GM19193 (cell line): ENCODE measurements around the gene C1QL2.

Experiments used
- POLR2A ChIP-seq: IDR thresholded peaks from 4 replicates; pipeline ENCODE4 v1.6.1; 2011; ENCODE audit not compliant: insufficient read depth, insufficient read length; ENCODE audit errors: extremely low read depth

C1QL2 gene

GRCh38 chr2:119190321-119191111 lies 32.0 kb upstream of the C1QL2 start:
- no peak for TF ChIP-seq POLR2A

DNA sequence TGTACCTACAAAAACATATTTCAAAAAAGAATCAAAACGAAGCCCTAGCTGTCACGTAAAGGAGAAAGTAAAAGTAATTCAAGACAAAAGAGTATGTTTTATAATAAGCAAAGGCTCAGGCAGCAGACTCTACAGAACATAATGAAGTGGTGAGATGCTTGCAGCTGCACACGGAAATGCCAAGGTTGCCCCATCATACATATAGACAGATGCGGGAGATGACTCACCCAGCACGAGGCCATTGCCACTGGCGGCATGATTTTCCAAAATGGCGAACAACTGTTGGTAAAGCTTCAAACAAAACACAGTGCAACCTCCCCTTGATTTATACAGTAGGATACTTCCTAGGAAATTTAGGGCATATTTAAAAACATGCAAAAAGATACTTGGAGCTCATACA lies 26.0 kb upstream of the C1QL2 start:
- TF ChIP-seq POLR2A, result no peak

GRCh38 chr2:119181791-119182445 lies 23.4 kb upstream of the C1QL2 start:
- TF ChIP-seq POLR2A, result no peak

GRCh38 chr2:119181391-119181790 lies 22.8 kb upstream of the C1QL2 start:
- TF ChIP-seq POLR2A, result no peak

DNA sequence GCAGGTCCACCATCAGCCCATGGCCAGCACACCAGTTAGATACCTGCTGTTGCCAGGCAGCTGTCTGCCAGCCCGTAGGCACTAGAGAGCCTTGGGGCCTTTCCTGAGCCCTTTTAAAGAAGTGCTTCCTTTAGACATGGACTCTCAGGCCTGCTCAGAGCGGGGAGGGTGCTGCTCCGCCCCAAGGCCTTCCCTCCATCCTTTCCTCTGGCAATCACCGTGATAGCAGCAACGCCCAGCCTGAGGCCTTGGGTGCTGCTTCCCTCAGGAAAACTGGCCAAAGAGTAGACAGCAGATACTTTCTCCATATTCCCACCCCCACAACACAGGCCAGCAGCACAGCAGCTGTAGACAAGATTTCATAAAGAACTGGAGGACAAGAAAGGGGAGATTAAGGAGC lies 22.3 kb upstream of the C1QL2 start:
- no peak for TF ChIP-seq POLR2A

DNA sequence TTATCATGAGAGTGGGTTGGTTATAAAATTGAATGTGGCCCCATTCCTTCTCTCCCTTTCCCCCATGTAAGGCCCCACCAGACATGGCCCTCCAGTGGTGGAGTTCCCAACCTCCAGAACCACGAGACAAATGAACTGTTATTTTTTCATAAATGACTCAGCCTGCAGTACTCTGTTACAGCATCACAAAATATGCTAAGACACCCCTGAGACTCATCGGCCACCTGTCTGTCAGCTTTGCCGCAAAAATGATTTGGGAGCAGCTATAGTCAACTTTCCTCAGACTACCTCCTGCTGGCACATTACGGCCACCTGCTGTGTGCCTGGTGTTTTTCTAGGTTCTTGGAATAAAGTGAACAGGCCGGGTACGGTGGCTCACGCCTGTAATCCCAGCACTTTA lies 21.4 kb upstream of the C1QL2 start:
- no peak for TF ChIP-seq POLR2A

DNA sequence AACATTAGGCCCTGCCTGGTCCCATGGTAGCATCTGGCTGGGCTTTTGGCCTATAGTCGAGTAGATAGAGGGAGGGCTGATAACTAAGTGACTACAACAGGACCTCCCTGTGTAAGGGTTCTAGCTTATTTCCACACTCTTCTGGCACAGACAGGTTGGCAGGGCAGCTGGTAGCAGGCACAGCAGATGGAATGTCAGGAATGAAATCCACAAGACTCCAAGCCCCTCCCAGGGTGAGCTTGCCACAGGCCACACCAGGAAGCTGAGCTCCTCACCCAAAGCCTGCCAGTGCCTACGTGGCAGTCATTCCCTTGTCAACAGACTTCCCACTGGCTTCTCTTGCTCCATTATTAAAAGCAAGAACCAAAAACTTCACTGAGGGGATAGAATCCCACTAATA lies 20.7 kb upstream of the C1QL2 start:
- TF ChIP-seq POLR2A, result no peak

DNA sequence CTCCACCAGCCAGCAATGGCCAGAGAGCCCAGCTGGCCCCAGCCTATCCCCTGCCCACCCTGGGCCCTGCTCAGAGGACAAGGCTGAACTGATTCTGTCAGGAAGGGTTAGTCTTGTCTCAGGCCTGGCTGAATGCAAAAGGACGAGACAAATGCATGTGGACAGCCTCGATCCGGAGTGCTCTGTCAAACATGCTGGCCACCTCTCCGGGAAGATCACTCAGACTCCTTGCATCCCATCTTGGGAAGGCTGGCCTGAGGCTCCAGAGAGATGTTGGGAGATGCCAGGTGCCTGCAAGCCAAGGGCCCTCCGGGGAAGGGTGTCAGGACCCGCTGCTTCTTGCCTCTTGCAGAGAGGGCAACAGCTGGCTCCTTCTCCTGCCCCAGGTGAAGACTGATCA lies 20.2 kb upstream of the C1QL2 start:
- TF ChIP-seq POLR2A, result no peak

DNA sequence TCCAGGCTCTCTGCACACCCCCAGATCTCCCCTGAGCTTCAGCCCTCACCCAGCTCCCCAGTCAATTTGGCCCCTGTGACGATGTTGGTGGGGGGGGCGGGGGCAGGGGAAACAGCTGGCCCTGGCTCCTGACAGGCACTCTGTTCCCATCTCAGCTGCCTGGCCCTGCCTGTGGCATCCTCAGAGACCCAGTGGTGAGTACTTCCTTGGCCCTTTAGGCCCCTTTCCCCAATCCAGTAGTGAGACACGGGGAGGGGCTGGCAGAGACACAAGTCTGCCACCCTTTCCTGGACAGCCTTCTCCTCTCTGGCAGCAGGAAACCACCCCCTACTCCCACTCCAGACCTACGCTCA lies 19.3 kb upstream of the C1QL2 start:
- no peak for TF ChIP-seq POLR2A

GRCh38 chr2:119177171-119177837 lies 18.8 kb upstream of the C1QL2 start:
- TF ChIP-seq POLR2A, result no peak

GRCh38 chr2:119175517-119175916 lies 17.0 kb upstream of the C1QL2 start:
- TF ChIP-seq POLR2A, result no peak

GRCh38 chr2:119174993-119175347 lies 16.4 kb upstream of the C1QL2 start:
- TF ChIP-seq POLR2A, result no peak

DNA sequence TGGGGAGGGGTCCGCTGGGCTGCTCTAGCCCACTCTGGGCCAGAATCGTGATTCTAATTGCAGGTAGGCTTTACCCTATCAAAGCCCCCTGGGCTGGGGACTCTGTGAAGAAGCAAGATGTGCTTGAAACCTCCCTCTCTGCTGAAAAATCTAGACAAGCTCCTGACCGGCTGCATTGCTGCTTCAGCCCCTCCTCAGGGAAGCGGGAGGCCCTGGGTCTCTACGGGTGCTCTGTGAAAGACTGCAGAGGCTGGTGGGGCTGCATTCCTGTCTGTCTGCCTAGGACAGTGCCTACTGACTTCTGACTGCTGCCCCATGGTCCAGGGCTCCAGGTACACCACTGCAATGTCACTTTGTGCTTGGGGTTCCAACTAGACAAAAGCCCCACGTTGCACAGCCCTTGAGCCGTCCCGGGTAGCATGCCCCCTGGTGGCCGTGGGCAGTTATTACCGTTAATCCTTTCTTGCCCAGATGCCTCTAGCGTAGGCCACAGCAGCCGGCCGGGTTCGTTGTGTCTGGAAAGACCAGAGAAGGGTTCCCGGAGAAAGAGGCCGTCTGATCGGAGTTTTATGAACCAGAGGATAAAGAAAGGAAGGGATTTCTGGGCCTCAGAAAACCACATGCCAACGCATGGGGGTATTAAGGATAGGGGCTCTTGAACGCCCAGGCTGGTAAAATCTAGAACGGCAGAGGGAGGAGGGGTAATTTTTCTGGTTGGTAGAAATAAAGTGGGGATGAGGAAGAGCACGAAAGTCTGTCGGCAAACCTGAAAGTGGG lies 15.9 kb upstream of the C1QL2 start:
- no peak for TF ChIP-seq POLR2A

GRCh38 chr2:119173556-119174060 lies 15.1 kb upstream of the C1QL2 start:
- TF ChIP-seq POLR2A, result no peak

DNA sequence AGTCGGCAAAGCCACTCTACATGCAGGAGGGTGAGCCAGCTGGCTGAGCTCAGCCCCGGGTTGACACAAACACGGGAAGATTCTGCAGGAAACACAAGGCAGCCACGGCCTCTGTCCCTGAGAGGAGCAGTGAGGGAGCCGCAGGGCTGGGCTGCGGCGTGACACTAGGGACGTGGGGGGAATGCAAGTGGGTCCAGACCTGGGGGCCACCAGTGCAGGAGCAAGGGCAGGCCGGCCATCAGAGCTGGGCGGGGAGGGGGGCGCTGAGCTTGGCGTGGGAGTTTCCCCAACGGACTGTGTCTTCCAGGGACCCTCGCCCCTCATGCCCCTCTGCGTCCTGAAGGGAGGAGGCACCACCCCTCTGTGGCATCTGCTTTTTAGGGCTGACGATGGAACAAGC lies 12.0 kb upstream of the C1QL2 start:
- no peak for TF ChIP-seq POLR2A

GRCh38 chr2:119169717-119170116 lies 11.2 kb upstream of the C1QL2 start:
- no peak for TF ChIP-seq POLR2A

- TF ChIP-seq POLR2A, result no peak
Measured at GRCh38 chr2:119160361-119160990, 1.9 kb upstream of the C1QL2 start.
